DMS79 (cell line): ENCODE data around the gene RNF103.
"Not testable (repeated sequence)": the region's sequence is repeated elsewhere in the genome, so short reads cannot be mapped to it uniquely, and the experiment has no call there.

Experiments
- DNase-seq: peaks from one replicate; lab custom pipeline; 2025; lab: John Stamatoyannopoulos, UW

Gene RNF103

DNA sequence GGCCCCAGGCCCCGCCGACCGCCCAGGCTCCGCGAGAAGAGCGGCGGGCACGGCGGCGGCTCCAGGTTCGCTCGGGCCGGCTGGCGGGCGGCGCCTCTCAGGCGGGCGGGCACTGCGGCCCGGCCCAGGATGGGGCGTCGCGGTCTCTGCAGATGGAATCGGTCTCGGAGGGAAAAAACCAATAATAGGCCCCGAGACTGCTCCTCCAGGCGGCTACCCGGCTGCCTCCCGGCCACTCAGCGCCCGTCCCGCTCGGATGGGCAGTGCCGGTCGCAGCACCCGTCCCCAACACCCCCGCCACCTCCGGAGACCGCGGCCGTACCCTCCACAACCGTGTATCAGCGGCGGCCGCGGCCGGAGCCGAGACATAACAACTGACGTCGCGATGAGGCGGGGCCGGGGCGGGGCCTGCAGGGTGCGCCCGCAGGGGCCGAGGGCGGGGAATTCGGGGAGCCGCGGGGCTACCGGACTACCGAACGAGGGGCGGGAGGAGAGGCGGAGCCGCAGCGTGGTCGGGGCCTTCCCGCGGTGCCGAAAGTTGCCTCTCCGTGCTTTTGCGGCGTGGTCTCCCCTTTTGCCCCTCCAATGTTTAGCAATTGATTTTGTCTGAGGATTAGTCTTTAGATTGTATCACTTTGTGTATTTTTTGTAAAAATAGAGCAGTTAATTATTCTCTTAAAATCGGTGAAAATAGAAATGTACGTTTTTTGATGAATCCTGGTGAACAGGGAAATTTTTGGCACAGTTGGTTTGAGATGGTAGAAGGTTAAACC is at the start of gene RNF103:
TSS of gene RNF103 (minus strand) at position 372 of the 773 bp plus-strand sequence. CDS start 979 bp downstream, outside the sequence.
- DNase-seq, result peak; percentile 79

- DNase-seq, result no peak
Observed at GRCh38 chr2:86673011-86673410, 49.3 kb upstream of the RNF103 start.

GRCh38 chr2:86672027-86672545 is 48.4 kb upstream of the RNF103 start:
- DNase-seq, result no peak

GRCh38 chr2:86671337-86671981 is 47.8 kb upstream of the RNF103 start:
- DNase-seq, result no peak

- DNase-seq, result not testable (repeated sequence)
Observed at GRCh38 chr2:86669323-86669722, 45.7 kb upstream of the RNF103 start.

- no peak for DNase-seq
Observed at GRCh38 chr2:86661333-86661732, 37.7 kb upstream of the RNF103 start.

DNA sequence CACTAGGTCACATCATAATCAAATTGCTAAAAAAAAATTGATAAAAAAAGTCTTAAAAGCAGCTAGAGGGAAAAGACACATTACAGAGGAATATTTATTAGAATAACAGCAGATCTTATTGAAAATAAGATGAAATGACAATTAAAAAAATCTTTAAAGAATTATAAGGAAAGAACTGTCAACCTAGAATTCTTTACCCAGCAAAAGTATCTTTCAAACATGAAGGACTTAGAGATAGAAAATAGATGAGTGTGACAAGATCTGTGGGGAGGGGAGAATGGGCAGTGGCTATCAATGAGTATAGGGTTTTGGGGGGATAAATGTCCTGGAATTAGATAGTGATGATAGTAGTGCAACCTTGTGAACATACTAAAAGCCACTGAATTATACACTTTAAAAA is 26.5 kb upstream of the RNF103 start:
- no peak for DNase-seq

DNA sequence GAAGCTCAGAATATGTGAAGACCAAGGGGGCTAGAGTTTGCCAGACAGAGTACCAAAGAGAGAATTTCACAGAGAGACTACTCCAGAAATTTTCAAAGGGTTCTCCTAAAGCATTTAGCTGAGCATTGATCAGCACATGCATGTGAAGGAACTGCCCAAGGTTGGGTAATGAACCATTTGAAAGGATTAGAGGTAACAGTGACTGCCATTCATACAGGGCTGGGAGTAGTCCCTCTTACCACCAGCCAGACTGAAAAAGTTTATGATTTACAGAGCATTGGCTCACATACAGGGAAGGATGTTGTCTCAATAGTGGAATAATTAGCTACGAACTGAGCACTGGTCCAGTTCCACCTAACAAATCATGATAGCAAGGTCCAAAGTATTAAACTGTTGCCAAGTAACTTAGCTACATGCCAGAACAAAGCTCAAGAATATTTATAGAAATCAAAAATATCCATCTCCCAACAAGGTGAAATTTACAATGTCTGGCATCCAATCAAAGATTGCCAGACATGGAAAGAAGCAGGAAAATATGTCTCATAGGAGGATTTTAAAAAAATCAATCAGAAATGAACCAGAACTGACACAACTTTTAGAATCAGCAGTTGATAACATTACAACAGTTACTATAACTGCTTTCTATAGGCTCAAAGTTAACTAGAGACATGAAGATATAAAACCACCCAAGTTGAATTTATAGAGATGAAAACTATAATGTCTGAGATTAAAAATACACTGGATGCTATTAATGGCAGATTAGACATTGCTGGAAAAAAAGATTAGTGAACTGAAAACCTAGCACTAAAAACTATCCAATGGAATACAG is 25.7 kb upstream of the RNF103 start:
- no peak for DNase-seq

DNA sequence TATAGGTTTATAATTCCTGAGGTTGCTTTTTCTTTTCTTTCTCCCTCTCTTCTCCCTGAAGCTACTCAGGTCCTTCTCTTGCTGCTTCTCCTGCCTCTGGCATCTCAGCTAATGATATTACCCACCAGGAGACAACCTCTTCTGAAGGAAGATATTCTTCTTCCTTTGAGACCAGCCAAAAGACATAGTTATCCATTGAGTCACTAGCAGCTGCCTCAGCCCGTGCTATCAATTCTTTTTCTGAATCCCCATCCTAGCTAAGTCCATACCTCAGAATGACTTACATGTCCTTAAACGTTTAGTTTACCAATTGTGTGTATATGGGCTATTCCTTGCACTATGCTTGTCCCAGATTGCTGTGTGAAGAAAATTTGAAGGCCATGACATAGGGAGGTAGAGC is 25.0 kb upstream of the RNF103 start:
- no peak for DNase-seq

GRCh38 chr2:86646865-86647264 is 23.2 kb upstream of the RNF103 start:
- DNase-seq, result no peak

- no peak for DNase-seq
Observed at GRCh38 chr2:86646329-86646728, 22.7 kb upstream of the RNF103 start.

GRCh38 chr2:86645752-86646151 is 22.1 kb upstream of the RNF103 start:
- no peak for DNase-seq

DNA sequence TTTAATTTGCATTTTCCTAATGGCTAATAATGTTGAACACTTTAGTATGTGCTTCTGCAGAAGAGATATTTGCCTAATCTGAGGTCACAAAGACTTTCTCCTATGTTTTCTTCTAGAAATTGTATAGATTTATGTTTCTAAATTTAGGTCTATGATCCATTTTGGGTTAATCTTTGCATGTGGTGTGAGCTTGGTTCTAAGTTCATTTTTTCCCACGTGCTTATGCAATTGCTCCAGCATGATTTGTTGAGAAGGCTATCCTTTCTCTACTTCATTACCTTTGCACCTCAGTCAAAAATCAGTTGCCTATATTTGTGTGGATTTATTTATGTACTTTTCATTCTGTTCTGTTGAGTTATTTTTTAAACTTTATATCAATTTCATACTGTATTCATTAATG is 15.0 kb upstream of the RNF103 start:
- no peak for DNase-seq

GRCh38 chr2:86636842-86637241 is 13.2 kb upstream of the RNF103 start:
- DNase-seq, result no peak

- no peak for DNase-seq
Observed at GRCh38 chr2:86634352-86634751, 10.7 kb upstream of the RNF103 start.

GRCh38 chr2:86633155-86633651 is 9.5 kb upstream of the RNF103 start:
- no peak for DNase-seq

DNA sequence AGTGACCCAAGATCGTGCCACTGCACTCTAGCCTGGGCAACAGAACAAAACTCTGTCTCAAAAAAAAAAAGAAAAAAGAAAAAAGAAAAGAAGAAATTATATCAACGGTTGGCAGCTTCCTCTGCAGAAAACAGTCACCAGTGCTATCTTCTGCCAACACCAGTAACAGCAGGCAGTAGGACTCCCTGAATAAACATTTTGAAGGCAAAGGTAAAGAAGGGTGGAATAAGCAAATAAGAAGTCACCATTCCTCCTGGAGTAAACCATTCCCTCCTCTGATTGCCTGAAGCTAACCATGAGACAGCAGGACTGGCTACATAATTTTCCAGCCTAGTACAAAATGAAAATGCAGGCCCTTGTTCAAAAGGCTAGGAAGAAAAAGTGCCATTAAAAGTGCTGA is 9.0 kb upstream of the RNF103 start:
- no peak for DNase-seq

- no peak for DNase-seq
Observed at GRCh38 chr2:86631846-86632485, 8.3 kb upstream of the RNF103 start.

- DNase-seq, result no peak
Observed at GRCh38 chr2:86628091-86628522, 4.4 kb upstream of the RNF103 start.

DNA sequence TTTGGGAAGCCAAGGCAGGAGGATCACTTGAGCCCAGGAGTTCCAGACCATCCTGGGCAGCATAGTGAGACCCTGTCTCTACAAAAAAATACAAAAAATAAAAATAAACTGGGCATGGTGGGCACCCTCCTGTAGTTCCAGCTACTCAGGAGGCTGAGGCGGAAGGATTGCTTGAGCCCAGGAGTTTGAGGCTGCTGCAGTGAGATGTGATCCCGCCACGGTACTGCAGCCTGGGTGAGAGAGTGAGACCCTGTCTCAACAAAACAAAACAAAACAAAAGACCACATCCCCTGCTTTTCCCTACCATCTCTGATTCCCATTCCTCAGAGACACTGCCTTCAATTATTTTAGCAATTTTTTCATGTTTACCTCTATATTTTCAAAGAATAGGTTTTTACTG is 3.9 kb upstream of the RNF103 start:
- DNase-seq, result no peak

GRCh38 chr2:86625096-86625495 is 1.4 kb upstream of the RNF103 start:
- no peak for DNase-seq

GRCh38 chr2:86624267-86624547 is 542 bp upstream of the RNF103 start:
- DNase-seq, result no peak
